Peyer's patch (tissue), 4 donors: ENCODE measurements around the gene CHST7.

Experiments
- POLR2A ChIP-seq, 2 donors: fragments of 450-650 bp; IDR thresholded peaks; one replicate each; pipeline ENCODE4 v1.5.1; 2017; ENCODE audit warnings: antibody characterized with exemption in 2 of 2, mild to moderate bottlenecking in 2 of 2, moderate library complexity in 2 of 2
- TF ChIP-seq, protein P1 (sequence below), 6 experiments: fragments of 450-650 bp in 4 of 6; fragments of 200-600 bp in 2 of 6; sonication (generic) in 1 of 6; IDR thresholded peaks; one replicate each; pipeline ENCODE4 v1.5.1; 2017 to 2019; ENCODE audit warnings: antibody characterized with exemption in 6 of 6, mild to moderate bottlenecking in 3 of 6, moderate library complexity in 1 of 6

DNA sequence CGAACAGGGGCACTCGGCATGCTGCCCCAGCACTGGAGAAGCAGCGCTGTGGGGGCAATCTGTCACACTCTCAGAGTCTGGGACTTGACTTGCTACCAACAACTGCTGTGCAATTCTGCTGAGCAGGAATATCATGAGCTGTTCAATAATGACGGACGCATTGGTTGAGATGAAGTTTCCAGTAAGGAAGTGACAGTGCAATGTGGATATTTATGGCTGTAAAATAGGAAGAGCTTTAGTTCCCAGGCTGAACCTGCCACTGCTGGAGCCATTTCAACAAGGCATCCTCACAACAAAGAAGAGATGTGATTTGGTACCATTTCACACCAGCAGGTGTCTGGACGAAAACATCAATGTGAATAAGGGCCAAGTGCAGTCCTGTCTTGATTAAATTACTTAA is 24.2 kb downstream of the CHST7 start:
- TF ChIP-seq, protein P1, sequence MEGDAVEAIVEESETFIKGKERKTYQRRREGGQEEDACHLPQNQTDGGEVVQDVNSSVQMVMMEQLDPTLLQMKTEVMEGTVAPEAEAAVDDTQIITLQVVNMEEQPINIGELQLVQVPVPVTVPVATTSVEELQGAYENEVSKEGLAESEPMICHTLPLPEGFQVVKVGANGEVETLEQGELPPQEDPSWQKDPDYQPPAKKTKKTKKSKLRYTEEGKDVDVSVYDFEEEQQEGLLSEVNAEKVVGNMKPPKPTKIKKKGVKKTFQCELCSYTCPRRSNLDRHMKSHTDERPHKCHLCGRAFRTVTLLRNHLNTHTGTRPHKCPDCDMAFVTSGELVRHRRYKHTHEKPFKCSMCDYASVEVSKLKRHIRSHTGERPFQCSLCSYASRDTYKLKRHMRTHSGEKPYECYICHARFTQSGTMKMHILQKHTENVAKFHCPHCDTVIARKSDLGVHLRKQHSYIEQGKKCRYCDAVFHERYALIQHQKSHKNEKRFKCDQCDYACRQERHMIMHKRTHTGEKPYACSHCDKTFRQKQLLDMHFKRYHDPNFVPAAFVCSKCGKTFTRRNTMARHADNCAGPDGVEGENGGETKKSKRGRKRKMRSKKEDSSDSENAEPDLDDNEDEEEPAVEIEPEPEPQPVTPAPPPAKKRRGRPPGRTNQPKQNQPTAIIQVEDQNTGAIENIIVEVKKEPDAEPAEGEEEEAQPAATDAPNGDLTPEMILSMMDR (IDR thresholded peaks at IDR 0.05), result no peak
- no peak for TF ChIP-seq POLR2A (IDR thresholded peaks at IDR 0.05)
